H1 (cell line): ENCODE measurements around the gene TTPAL. TPM values are rescaled to one million over a fixed set of nuclear protein-coding genes. Genes with fewer than 3 reads are reported as not detected.

Experiments
- CTCF ChIA-PET: fragments of 300-600 bp; sonication (Branson Sonifier 250); formaldehyde crosslinking; loops from one replicate; lab custom pipeline; 2021; ENCODE audit not compliant: partially characterized antibody; lab: Charles Lee
- POLR2A ChIA-PET: fragments of 300-600 bp; sonication (Branson Sonifier 250); formaldehyde crosslinking; loops from one replicate; lab custom pipeline; 2021; ENCODE audit warnings: inconsistent platforms; ENCODE audit not compliant: partially characterized antibody; lab: Charles Lee
- DNase-seq, 2 experiments: peaks; one replicate each; pipeline versions ENCODE4 v3.0.0 to v3.0.0-alpha.2; 2010 to 2022; ENCODE audit warnings: low spot score in 2 of 2, low read depth in 1 of 2, mixed read lengths in 1 of 2
- FAIRE-seq: peaks from 2 replicates; lab custom pipeline; 2011; peaks lifted over from hg19 to GRCh38; lab: Jason Lieb, UNC
- H2AFZ ChIP-seq: 2 replicates; pipeline ENCODE4 v1.8.1; 2012; ENCODE audit warnings: low read length, inconsistent platforms
- H2AK5ac ChIP-seq: 2 replicates; pipeline ENCODE4 v1.6.1; 2013; ENCODE audit warnings: low read depth, low read length
- H2BK120ac ChIP-seq: replicated peaks from 2 replicates; pipeline ENCODE3; 2013; ENCODE audit warnings: low read depth, low read length, inconsistent platforms
- H2BK12ac ChIP-seq: 2 replicates; pipeline ENCODE4 v1.6.1; 2013; ENCODE audit warnings: low read depth, low read length
- H2BK15ac ChIP-seq: 2 replicates; pipeline ENCODE4 v1.6.1; 2013; ENCODE audit warnings: low read length
- H2BK20ac ChIP-seq: 2 replicates; pipeline ENCODE4 v1.6.1; 2013; ENCODE audit warnings: low read length
- H2BK5ac ChIP-seq: 2 replicates; pipeline ENCODE4 v1.6.1; 2013; ENCODE audit warnings: low read depth, low read length
- H3K14ac ChIP-seq: 2 replicates; pipeline ENCODE4 v1.6.1; 2013; ENCODE audit warnings: inconsistent platforms; ENCODE audit not compliant: insufficient read length
- H3K18ac ChIP-seq: 2 replicates; pipeline ENCODE4 v1.6.1; 2013; ENCODE audit warnings: low read length; ENCODE audit errors: extremely low read depth
- H3K23ac ChIP-seq: 2 replicates; pipeline ENCODE4 v1.6.1; 2013; ENCODE audit warnings: inconsistent platforms; ENCODE audit not compliant: insufficient read length
- H3K23me2 ChIP-seq: 2 replicates; pipeline ENCODE4 v1.6.1; 2013; ENCODE audit warnings: low read depth, low read length
- H3K27ac ChIP-seq: 2 replicates; pipeline ENCODE4 v1.6.1; 2011; ENCODE audit warnings: low read depth, low read length, inconsistent platforms
- H3K27me3 ChIP-seq, 4 experiments: replicated peaks in 1 of 4; 1 replicate in 1 of 4; 2 replicates in 3 of 4; pipeline versions ENCODE4 v1.6.1 to v1.8.1; 2011 to 2013; ENCODE audit warnings: low read length in 3 of 4, mild to moderate bottlenecking in 3 of 4, inconsistent platforms in 2 of 4, mixed read lengths in 2 of 4, moderate library complexity in 1 of 4; ENCODE audit not compliant: control insufficient read depth in 3 of 4, insufficient read depth in 3 of 4; ENCODE audit errors: extremely low read depth in 1 of 4
- H3K36me3 ChIP-seq, 4 experiments: 2 replicates each; pipeline versions ENCODE4 v1.6.1 to v1.8.1; 2011 to 2013; ENCODE audit warnings: mild to moderate bottlenecking in 4 of 4, low read length in 3 of 4, moderate library complexity in 2 of 4, control low read depth in 1 of 4, inconsistent platforms in 1 of 4; ENCODE audit not compliant: insufficient read depth in 4 of 4, control insufficient read depth in 2 of 4
- H3K4ac ChIP-seq: replicated peaks from 2 replicates; pipeline ENCODE3; 2013; ENCODE audit warnings: low read length, low read depth, mixed read lengths, inconsistent platforms; ENCODE audit not compliant: insufficient read length
- H3K4me1 ChIP-seq, 4 experiments: replicated peaks in 1 of 4; 1 replicate in 1 of 4; 2 replicates in 3 of 4; pipeline versions ENCODE4 v1.6.1 to v1.8.1; 2011 to 2013; ENCODE audit warnings: low read length in 3 of 4, inconsistent platforms in 2 of 4, mixed read lengths in 1 of 4; ENCODE audit not compliant: insufficient read depth in 4 of 4, control insufficient read depth in 3 of 4
- H3K4me2 ChIP-seq, 2 experiments: 2 replicates each; pipeline versions ENCODE4 v1.6.1 to v1.8.1; 2011 to 2013; ENCODE audit warnings: low read depth in 2 of 2, low read length in 2 of 2, control low read depth in 1 of 2, inconsistent platforms in 1 of 2, mild to moderate bottlenecking in 1 of 2; ENCODE audit not compliant: insufficient read depth in 1 of 2
- H3K4me3 ChIP-seq, 4 experiments: fragments of 200-600, 300-600 bp in 1 of 4; sonication (generic), shearing (Covaris generic), sonication (Bioruptor Twin) in 1 of 4; 2 replicates each; pipeline versions ENCODE4 v1.5.1 to v1.8.1; 2011 to 2016; ENCODE audit warnings: low read length in 4 of 4, low read depth in 3 of 4, control low read depth in 2 of 4, inconsistent platforms in 2 of 4, mild to moderate bottlenecking in 2 of 4, mixed read lengths in 1 of 4, moderate library complexity in 1 of 4; ENCODE audit not compliant: insufficient read depth in 2 of 4; ENCODE audit errors: extremely low read depth in 1 of 4
- H3K56ac ChIP-seq: replicated peaks from 2 replicates; pipeline ENCODE3; 2013; ENCODE audit warnings: low read depth, mild to moderate bottlenecking, mixed read lengths, low read length, inconsistent platforms; ENCODE audit not compliant: insufficient read length
- H3K79me1 ChIP-seq: 2 replicates; pipeline ENCODE4 v1.6.1; 2013; ENCODE audit warnings: low read depth, low read length, control low read depth
- H3K79me2 ChIP-seq, 2 experiments: 2 replicates each; pipeline versions ENCODE4 v1.6.1 to v1.8.1; 2012 to 2013; ENCODE audit warnings: low read length in 2 of 2, mild to moderate bottlenecking in 2 of 2, inconsistent platforms in 1 of 2; ENCODE audit not compliant: insufficient read depth in 2 of 2, control insufficient read depth in 1 of 2
- H3K9ac ChIP-seq, 4 experiments: replicated peaks in 1 of 4; 1 replicate in 1 of 4; 2 replicates in 3 of 4; pipeline versions ENCODE4 v1.6.1 to v1.8.1; 2011 to 2013; ENCODE audit warnings: low read depth in 3 of 4, low read length in 3 of 4, control low read depth in 2 of 4, mild to moderate bottlenecking in 2 of 4, moderate library complexity in 2 of 4, inconsistent platforms in 1 of 4; ENCODE audit errors: extremely low read depth in 1 of 4
- H3K9me3 ChIP-seq, 2 experiments: 2 replicates each; pipeline versions ENCODE4 v1.6.1 to v1.8.1; 2012 to 2013; ENCODE audit warnings: mild to moderate bottlenecking in 2 of 2, moderate library complexity in 2 of 2, control low read depth in 1 of 2, inconsistent platforms in 1 of 2, low read depth in 1 of 2, low read length in 1 of 2, mixed read lengths in 1 of 2; ENCODE audit not compliant: insufficient read depth in 2 of 2
- H4K20me1 ChIP-seq, 2 experiments: replicated peaks in 1 of 2; 2 replicates each; pipeline versions ENCODE3 to v1.8.1; 2011 to 2013; ENCODE audit warnings: inconsistent platforms in 2 of 2, low read length in 2 of 2, mild to moderate bottlenecking in 1 of 2; ENCODE audit not compliant: insufficient read depth in 2 of 2, control insufficient read depth in 1 of 2
- H4K5ac ChIP-seq: 2 replicates; pipeline ENCODE4 v1.6.1; 2013; ENCODE audit warnings: low read length, low read depth, mixed read lengths, inconsistent platforms; ENCODE audit not compliant: insufficient read length
- H4K8ac ChIP-seq: 2 replicates; pipeline ENCODE4 v1.8.0; 2013; ENCODE audit warnings: mild to moderate bottlenecking, moderate library complexity, low read length, inconsistent platforms; ENCODE audit not compliant: insufficient read depth; ENCODE audit errors: extremely low read depth
- H4K91ac ChIP-seq: replicated peaks from 2 replicates; pipeline ENCODE3; 2013; ENCODE audit warnings: low read length, mixed read lengths, inconsistent platforms; ENCODE audit not compliant: insufficient read length
- BACH1 ChIP-seq: IDR thresholded peaks from 2 replicates; pipeline ENCODE4 v1.6.1; 2012; ENCODE audit warnings: low read length, improper control_type of control experiment
- SIN3A ChIP-seq, 2 experiments: IDR thresholded peaks in 1 of 2; conservative IDR thresholded peaks in 1 of 2; 2 replicates each; pipeline ENCODE4 v1.6.1; 2011 to 2012; ENCODE audit warnings: low read length in 2 of 2, improper control_type of control experiment in 1 of 2, low read depth in 1 of 2, mild to moderate bottlenecking in 1 of 2
- ZNF274 ChIP-seq: IDR thresholded peaks from 2 replicates; pipeline ENCODE4 v1.7.0; 2012; ENCODE audit warnings: low read length, borderline replicate concordance; ENCODE audit errors: extremely low read depth
- WGBS, 2 experiments: shearing (Covaris generic) in 1 of 2; methylation state at CpG; one replicate each; pipeline versions ENCODE4 v1.1.6 to v1.1.7; 2013 to 2015; ENCODE audit warnings: low lambda C conversion rate in 2 of 2, mixed read lengths in 2 of 2, inconsistent platforms in 1 of 2, low coverage in 1 of 2, missing lambda C conversion rate in 1 of 2; ENCODE audit not compliant: insufficient replicate concordance in 2 of 2, insufficient coverage in 1 of 2, insufficient read length in 1 of 2; ENCODE audit errors: extremely low coverage in 1 of 2, missing lambda C conversion rate in 1 of 2; 5-methylcytosine and 5-hydroxymethylcytosine counted together
- long read RNA-seq, 2 experiments: library from RNA in 1 of 2; library from capped mRNA in 1 of 2; stranded (forward); transcript quantifications; one replicate each; pipeline ENCODE4 v2.0.0, GENCODE V29; 2021; ENCODE audit warnings: inconsistent platforms in 1 of 2
- polyA minus RNA-seq, 3 experiments: library from RNA; depleted of rRNA, polyadenylated mRNA; stranded (reverse); fragments of >200 nt; gene quantifications; 1 replicate in 2 of 3; 2 replicates in 1 of 3; pipeline ENCODE4 v1.2.3, GENCODE V29; 2011
- polyA plus RNA-seq, 7 experiments: library from polyadenylated mRNA; depleted of rRNA in 3 of 7; stranded (reverse) in 5 of 7; unstranded in 2 of 7; fragments of >200 nt in 5 of 7; fragments of 200-250 nt in 2 of 7; gene quantifications; 1 replicate in 5 of 7; 2 replicates in 1 of 7; 4 replicates in 1 of 7; pipeline versions ENCODE4 v1.2.1 to v1.2.3, GENCODE V29; 2011 to 2013; ENCODE audit warnings: missing spikeins in 2 of 7, mixed read lengths in 2 of 7
- total RNA-seq: library from RNA; stranded (reverse); fragmentation: NEBNext Ultra II Directional; extraction: Animal tissue kit (Norgen Biotek cat#: 25700); gene quantifications from 2 replicates; pipeline ENCODE4 v1.2.1, GENCODE V29; 2021
- TF ChIP-seq, protein P1 (sequence below): IDR thresholded peaks from 2 replicates; pipeline ENCODE4 v1.6.1; 2011; ENCODE audit warnings: low read depth, mild to moderate bottlenecking, low read length; ENCODE audit not compliant: insufficient read depth

Gene TTPAL, protein sequence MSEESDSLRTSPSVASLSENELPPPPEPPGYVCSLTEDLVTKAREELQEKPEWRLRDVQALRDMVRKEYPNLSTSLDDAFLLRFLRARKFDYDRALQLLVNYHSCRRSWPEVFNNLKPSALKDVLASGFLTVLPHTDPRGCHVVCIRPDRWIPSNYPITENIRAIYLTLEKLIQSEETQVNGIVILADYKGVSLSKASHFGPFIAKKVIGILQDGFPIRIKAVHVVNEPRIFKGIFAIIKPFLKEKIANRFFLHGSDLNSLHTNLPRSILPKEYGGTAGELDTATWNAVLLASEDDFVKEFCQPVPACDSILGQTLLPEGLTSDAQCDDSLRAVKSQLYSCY
- total RNA-seq, result 14.0 and 14.8 TPM in 2 replicates
- polyA plus RNA-seq (2011; rRNA removed), result 2.8 and 7.6 TPM in 2 replicates
- polyA plus RNA-seq (2011; cell fraction: cytosol; rRNA removed), result 4.1 TPM
- 9.1 TPM for polyA plus RNA-seq (2011; cell fraction: nucleus; rRNA removed)
- 5.3 to 6.8 TPM (median 5.8 TPM) in 4 replicates for polyA plus RNA-seq (2012, experiment 1 of 2)
- 1.2 TPM for polyA plus RNA-seq (2012, experiment 2 of 2)
- polyA plus RNA-seq (2013, experiment 1 of 2), result 6.7 TPM
- 7.2 TPM for polyA plus RNA-seq (2013, experiment 2 of 2)
- 12.1 and 14.9 TPM in 2 replicates for polyA minus RNA-seq (2011; rRNA and poly(A)+ RNA removed)
- polyA minus RNA-seq (2011; cell fraction: cytosol; rRNA and poly(A)+ RNA removed), result 10.2 TPM
- polyA minus RNA-seq (2011; cell fraction: nucleus; rRNA and poly(A)+ RNA removed), result 9.0 TPM
- long read RNA-seq, experiment 1, full-length matches to known transcripts, result 1 of 7 reads
- long read RNA-seq, experiment 1, partial matches to known transcripts, result 0 of 7 reads
- long read RNA-seq, experiment 1, other reads (novel, unspliced or antisense), result 6 of 7 reads
- long read RNA-seq, experiment 2, partial matches to known transcripts, result 0 of 5 reads
- long read RNA-seq, experiment 2, other reads (novel, unspliced or antisense), result 5 of 5 reads

DNA sequence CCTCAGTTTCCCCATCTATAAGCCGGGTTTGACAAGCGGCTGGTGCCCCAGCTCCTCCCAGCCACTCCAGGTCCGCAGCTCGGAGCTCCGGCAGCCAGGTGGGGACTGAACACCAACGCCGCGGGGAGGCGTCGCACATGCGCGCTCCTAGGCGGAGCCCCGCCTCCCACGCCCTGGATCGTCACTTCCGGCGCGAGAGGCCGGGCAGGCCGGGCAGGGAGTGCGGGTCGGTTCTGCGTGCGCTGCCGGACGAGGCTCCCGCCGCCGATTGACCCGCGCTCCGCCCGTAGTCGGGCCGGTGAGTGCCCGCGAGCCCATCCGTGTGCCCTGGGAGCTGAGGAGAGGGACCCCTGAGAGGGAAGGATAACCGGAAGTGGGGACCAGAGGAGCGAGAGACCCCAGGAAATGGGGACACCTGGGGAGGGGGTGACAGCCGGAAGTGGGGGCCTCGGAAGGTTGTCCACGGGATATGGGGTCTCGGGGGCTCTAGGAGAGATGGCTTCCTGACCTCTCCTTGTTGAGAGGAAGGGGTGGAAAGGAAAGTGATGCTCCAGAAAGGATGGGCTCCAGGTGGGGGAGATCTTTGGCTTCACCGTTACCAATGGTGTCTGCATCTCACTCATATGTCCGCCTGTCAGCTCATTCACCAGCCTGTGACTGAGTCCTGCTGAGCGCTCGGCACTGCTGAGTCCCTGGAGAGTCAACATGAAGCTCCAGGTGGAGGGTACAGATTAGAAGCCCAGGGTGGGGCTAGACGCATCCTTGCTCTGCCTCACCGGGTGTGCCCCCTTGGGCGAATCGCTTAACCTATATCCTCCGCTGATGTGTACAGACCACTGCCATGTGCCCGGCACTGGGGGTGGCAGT, at the start of gene TTPAL:
TSS of gene TTPAL (plus strand) at position 181 of the 867 bp plus-strand sequence. CDS start 4,126 bp downstream, outside the sequence.
- Histone ChIP-seq H2AK5ac (no peak within 1 kb of the TSS), H2BK5ac (peak within 1 kb of the TSS; percentile 89; the same call in 1 of the 2 replicates), H3K4me1 (peaks cover 2 to 11% (median 3%) of the 10 kb centered on the region in 4 experiments; a peak in 5 of 7 replicates), H3K56ac (peak within 1 kb of the TSS; percentile 60), H3K14ac (no peak within 1 kb of the TSS), H3K27ac (peak within 1 kb of the TSS; percentile 73; the same call in 1 of the 2 replicates), H3K36me3 (peaks cover 0 to 3% (median 0%) of the 10 kb centered on the region in 4 experiments; a peak in 2 of 8 replicates), H3K23ac (no peak within 1 kb of the TSS), H2AFZ (peak within 1 kb of the TSS; percentile 97), H3K9ac (peak within 1 kb of the TSS in 3 of 4 experiments; percentile 68 to 74 (median 72); a peak in 6 of 7 replicates), H2BK120ac (no peak within 1 kb of the TSS), H2BK15ac (peak within 1 kb of the TSS; percentile 72; the same call in 1 of the 2 replicates), H3K27me3 (no peaks in the 10 kb centered on the region), H2BK20ac (0 out of 2 replicates have a peak within 1 kb of the TSS, but pooled peaks have one; percentile 61), H3K4me3 (peak within 1 kb of the TSS; percentile 82 to 93 (median 89)), H2BK12ac (no peak within 1 kb of the TSS), H3K23me2 (peaks cover 7% of the 10 kb centered on the region), H4K8ac (0 out of 2 replicates have a peak within 1 kb of the TSS, but pooled peaks have one; percentile 36), H3K79me1 (no peaks in the 10 kb centered on the region), H3K4me2 (peak within 1 kb of the TSS; percentile 83 to 95), H3K4ac (peak within 1 kb of the TSS; percentile 88), H3K18ac (peak within 1 kb of the TSS; percentile 100), H4K91ac (peak within 1 kb of the TSS; percentile 34), H4K5ac (peak within 1 kb of the TSS; percentile 85), H3K79me2 (peaks cover 0 to 13% of the 10 kb centered on the region in 2 experiments; a peak in 2 of 4 replicates), H3K9me3 (no peaks in the 10 kb centered on the region), H4K20me1 (no peaks in the 10 kb centered on the region)
- FAIRE-seq (no peak), DNase-seq (peak; percentile 67 to 95)
- POLR2A ChIA-PET, result interaction anchor here (0.6 to 1.5 kb wide), 5 partner anchors 9 to 141 kb away, joined by 3 to 4 read pairs (median 3); no protein-coding TSS in a partner anchor
- CTCF ChIA-PET, result interaction anchor here (0.8 to 1.7 kb wide), 6 partner anchors 45 to 135 kb away, joined by 3 read pairs; no protein-coding TSS in a partner anchor
- 7% methylated on average over 34 of the region's 55 CpGs; no CpG with 5 or more reads in 1 of the 2 experiments for whole genome bisulfite sequencing, 2 experiments
- TF ChIP-seq ZNF274 (no peak), SIN3A (conservative IDR thresholded peaks at IDR 0.05 in 1 of 2, IDR thresholded peaks at IDR 0.05 in 1 of 2; ENCODE audit: low read depth in 1 of 2, low read length in 2 of 2) (peak; percentile 54 to 62; a peak in 2 of 4 replicates), BACH1 (no peak)
- TF ChIP-seq, protein P1, sequence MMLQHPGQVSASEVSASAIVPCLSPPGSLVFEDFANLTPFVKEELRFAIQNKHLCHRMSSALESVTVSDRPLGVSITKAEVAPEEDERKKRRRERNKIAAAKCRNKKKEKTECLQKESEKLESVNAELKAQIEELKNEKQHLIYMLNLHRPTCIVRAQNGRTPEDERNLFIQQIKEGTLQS, result no peak
